IMR-90 (cell line): Measurements from ENCODE around the gene SLC35D3. TPM values are rescaled to one million over a fixed set of nuclear protein-coding genes. Genes with fewer than 3 reads are reported as not detected.

ENCODE experiments used
- ATAC-seq: fragments of 200-7000 bp; cut with Tn5 transposase; 2 replicates; pipeline ENCODE4 v1.9.1; 2020; ENCODE audit warnings: low read depth, mild to moderate bottlenecking, moderate library complexity
- BruUV-seq: library from RNA; stranded (reverse); fragments of 400-500 nt; replicated peaks from 2 replicates; lab custom pipeline; 2021; lab: Mats Ljungman, UMichigan
- CTCF ChIA-PET: fragments of 300-600 bp; formaldehyde crosslinking; extraction: SDS; loops from one replicate; lab custom pipeline; 2021; ENCODE audit warnings: antibody characterized with exemption; lab: Yijun Ruan, JAX
- POLR2A ChIA-PET: fragments of 300-600 bp; sonication (Branson Sonifier 250); formaldehyde crosslinking; loops from one replicate; lab custom pipeline; 2022; ENCODE audit warnings: antibody characterized with exemption; ENCODE audit not compliant: unreplicated experiment; lab: Charles Lee
- DNase-seq: peaks from one replicate; pipeline ENCODE4 v3.0.0; 2013
- H2AFZ ChIP-seq: replicated peaks from 2 replicates; pipeline ENCODE3; 2013; ENCODE audit warnings: low read length, mild to moderate bottlenecking; ENCODE audit not compliant: poor library complexity
- H2AK5ac ChIP-seq: 2 replicates; pipeline ENCODE4 v1.6.1; 2013; ENCODE audit warnings: low read depth, low read length, inconsistent platforms
- H2AK9ac ChIP-seq: replicated peaks from 2 replicates; pipeline ENCODE3; 2013; ENCODE audit warnings: mild to moderate bottlenecking, low read depth, low read length, moderate library complexity; ENCODE audit not compliant: poor library complexity
- H2BK120ac ChIP-seq: 2 replicates; pipeline ENCODE4 v1.6.1; 2013; ENCODE audit warnings: low read depth, low read length, inconsistent platforms
- H2BK15ac ChIP-seq: 3 replicates; pipeline ENCODE4 v1.6.1; 2013; ENCODE audit warnings: low read depth, low read length, inconsistent platforms
- H2BK20ac ChIP-seq: 2 replicates; pipeline ENCODE4 v1.6.1; 2013; ENCODE audit warnings: low read depth, mild to moderate bottlenecking, inconsistent platforms, low read length, moderate library complexity
- H2BK5ac ChIP-seq: 2 replicates; pipeline ENCODE4 v1.6.1; 2013; ENCODE audit warnings: mild to moderate bottlenecking, low read depth, low read length, inconsistent platforms; ENCODE audit not compliant: poor library complexity, severe bottlenecking
- H3K14ac ChIP-seq: replicated peaks from 2 replicates; pipeline ENCODE4 v1.6.1; 2013; ENCODE audit warnings: low read depth, low read length, inconsistent platforms
- H3K18ac ChIP-seq: 2 replicates; pipeline ENCODE4 v1.6.1; 2013; ENCODE audit warnings: low read depth, low read length, control low read depth
- H3K23ac ChIP-seq: 2 replicates; pipeline ENCODE4 v1.6.1; 2013; ENCODE audit warnings: low read depth, low read length, inconsistent platforms
- H3K27ac ChIP-seq: 2 replicates; pipeline ENCODE4 v1.5.1; 2013; ENCODE audit warnings: mild to moderate bottlenecking, control low read depth, low read length; ENCODE audit not compliant: insufficient read depth
- H3K27me3 ChIP-seq: 2 replicates; pipeline ENCODE4 v1.6.1; 2013; ENCODE audit warnings: low read length; ENCODE audit not compliant: control insufficient read depth, insufficient read depth
- H3K36me3 ChIP-seq: 2 replicates; pipeline ENCODE4 v1.6.1; 2013; ENCODE audit warnings: low read length, mixed read lengths; ENCODE audit not compliant: control insufficient read depth, insufficient read depth
- H3K4ac ChIP-seq: 2 replicates; pipeline ENCODE4 v1.6.1; 2013; ENCODE audit warnings: low read depth, low read length, inconsistent platforms
- H3K4me1 ChIP-seq: 2 replicates; pipeline ENCODE4 v1.6.1; 2013; ENCODE audit warnings: low read length, mixed read lengths; ENCODE audit not compliant: control insufficient read depth, insufficient read depth
- H3K4me2 ChIP-seq: 2 replicates; pipeline ENCODE4 v1.6.1; 2013; ENCODE audit warnings: low read depth, mild to moderate bottlenecking, control low read depth, low read length, moderate library complexity
- H3K4me3 ChIP-seq: 2 replicates; pipeline ENCODE4 v1.5.1; 2013; ENCODE audit warnings: low read depth, mild to moderate bottlenecking, control low read depth, low read length, moderate library complexity; ENCODE audit not compliant: insufficient read depth
- H3K56ac ChIP-seq: 2 replicates; pipeline ENCODE4 v1.6.1; 2013; ENCODE audit warnings: low read length, inconsistent platforms; ENCODE audit not compliant: insufficient read depth; ENCODE audit errors: extremely low read depth
- H3K79me1 ChIP-seq, 2 experiments: 2 replicates each; pipeline ENCODE4 v1.6.1; 2013; ENCODE audit warnings: low read length in 2 of 2, inconsistent platforms in 1 of 2, low read depth in 1 of 2
- H3K9ac ChIP-seq: 2 replicates; pipeline ENCODE4 v1.6.1; 2013; ENCODE audit warnings: low read depth, low read length, control low read depth
- H3K9me1 ChIP-seq: 2 replicates; pipeline ENCODE4 v1.6.1; 2013; ENCODE audit warnings: low read length, inconsistent platforms; ENCODE audit not compliant: insufficient read depth
- H3K9me3 ChIP-seq: 2 replicates; pipeline ENCODE4 v1.6.1; 2013; ENCODE audit warnings: low read length; ENCODE audit not compliant: control insufficient read depth, insufficient read depth
- H4K20me1 ChIP-seq: 2 replicates; pipeline ENCODE4 v1.6.1; 2013; ENCODE audit warnings: low read length, inconsistent platforms; ENCODE audit not compliant: insufficient read depth
- H4K5ac ChIP-seq: 2 replicates; pipeline ENCODE4 v1.6.1; 2013; ENCODE audit warnings: mild to moderate bottlenecking, low read depth, low read length, control low read depth
- H4K8ac ChIP-seq, 2 experiments: 2 replicates each; pipeline ENCODE4 v1.6.1; 2013; ENCODE audit warnings: low read depth in 2 of 2, low read length in 2 of 2, control low read depth in 1 of 2, inconsistent platforms in 1 of 2
- H4K91ac ChIP-seq: 2 replicates; pipeline ENCODE4 v1.6.1; 2013; ENCODE audit warnings: low read depth, low read length, inconsistent platforms; ENCODE audit not compliant: insufficient read depth
- BHLHE40 ChIP-seq: fragments of 150-350 bp; IDR thresholded peaks from 2 replicates; pipeline ENCODE4 v1.6.1; 2016; ENCODE audit warnings: mild to moderate bottlenecking, low read depth, low read length
- CEBPB ChIP-seq: IDR thresholded peaks from 2 replicates; pipeline ENCODE4 v1.6.1; 2012; ENCODE audit warnings: low read depth, low read length, improper control_type of control experiment
- CHD1 ChIP-seq: IDR thresholded peaks from 2 replicates; pipeline ENCODE4 v1.6.1; 2012; ENCODE audit warnings: low read depth, low read length, improper control_type of control experiment
- FOS ChIP-seq: fragments of 150-350 bp; IDR thresholded peaks from 2 replicates; pipeline ENCODE4 v1.6.1; 2016; ENCODE audit warnings: low read depth, low read length
- MAFK ChIP-seq: IDR thresholded peaks from 2 replicates; pipeline ENCODE4 v1.6.1; 2012; ENCODE audit warnings: low read depth, low read length, improper control_type of control experiment
- MAZ ChIP-seq: IDR thresholded peaks from 2 replicates; pipeline ENCODE4 v1.6.1; 2012; ENCODE audit warnings: low read depth, mild to moderate bottlenecking, low read length, improper control_type of control experiment, moderate library complexity, borderline replicate concordance
- MXI1 ChIP-seq: IDR thresholded peaks from 2 replicates; pipeline ENCODE4 v1.6.1; 2012; ENCODE audit warnings: low read depth, mild to moderate bottlenecking, low read length, moderate library complexity, borderline replicate concordance
- NFE2L2 ChIP-seq: fragments of 150-350 bp; IDR thresholded peaks from 2 replicates; pipeline ENCODE4 v1.6.1; 2016; ENCODE audit warnings: low read depth, mild to moderate bottlenecking, low read length
- POLR2A ChIP-seq: IDR thresholded peaks from 2 replicates; pipeline ENCODE4 v1.6.1; 2012; ENCODE audit warnings: mild to moderate bottlenecking, low read depth, low read length
- RAD21 ChIP-seq: IDR thresholded peaks from 2 replicates; pipeline ENCODE4 v1.6.1; 2012; ENCODE audit warnings: low read length, improper control_type of control experiment
- RCOR1 ChIP-seq: IDR thresholded peaks from 2 replicates; pipeline ENCODE4 v1.6.1; 2012; ENCODE audit warnings: mild to moderate bottlenecking, low read length, improper control_type of control experiment; ENCODE audit not compliant: insufficient replicate concordance
- RFX5 ChIP-seq: IDR thresholded peaks from 2 replicates; pipeline ENCODE4 v1.8.0; 2012; ENCODE audit warnings: low read depth, mild to moderate bottlenecking, low read length, moderate library complexity
- SMC3 ChIP-seq: fragments of 150-350 bp; IDR thresholded peaks from 2 replicates; pipeline ENCODE4 v1.6.1; 2016; ENCODE audit warnings: low read depth, mild to moderate bottlenecking, antibody characterized with exemption, low read length, moderate library complexity
- WGBS, 2 experiments: methylation state at CpG; one replicate each; pipeline versions ENCODE4 v1.1.5 to v1.1.7; 2013; ENCODE audit warnings: missing lambda C conversion rate in 2 of 2; ENCODE audit not compliant: insufficient read length in 1 of 2; ENCODE audit errors: extremely low coverage in 2 of 2; 5-methylcytosine and 5-hydroxymethylcytosine counted together
- dilution Hi-C: fragments of 300-500 bp; cut with HindIII; formaldehyde crosslinking; loops from one replicate; pipeline ENCODE4 v1.14.3; 2018; ENCODE audit warnings: low sequenced_read_pairs; ENCODE audit not compliant: unreplicated experiment
- in situ Hi-C: fragments of 300-500 bp; cut with MboI; formaldehyde crosslinking; loops from 3 replicates; pipeline ENCODE4 v1.14.3; 2019; ENCODE audit warnings: low sequenced_read_pairs, inconsistent platforms, mixed read lengths
- intact Hi-C: fragments of 100-400 bp; cut with micrococcal nuclease; formaldehyde crosslinking; loops from 2 replicates; pipeline ENCODE4 v1.10.0; 2022
- polyA plus RNA-seq, 3 experiments: library from polyadenylated mRNA; depleted of rRNA; stranded (reverse); fragments of >200 nt; gene quantifications; 2 replicates each; pipeline ENCODE4 v1.2.3, GENCODE V29; 2012; ENCODE audit warnings: low replicate concordance in 1 of 3
- total RNA-seq: library from RNA; depleted of rRNA; stranded (reverse); fragments of >200 nt; gene quantifications from 2 replicates; pipeline ENCODE4 v1.2.3, GENCODE V29; 2012
- TF ChIP-seq, protein P1 (sequence below): conservative IDR thresholded peaks from 2 replicates; pipeline ENCODE4 v1.5.1; 2012; ENCODE audit warnings: mild to moderate bottlenecking, low read depth, low read length, improper control_type of control experiment
- TF ChIP-seq, protein P2 (sequence below): fragments of 150-350 bp; IDR thresholded peaks from 2 replicates; pipeline ENCODE4 v1.6.1; 2017; ENCODE audit warnings: mild to moderate bottlenecking, antibody characterized with exemption, low read length, low read depth
- TF ChIP-seq, protein P3 (sequence below): fragments of 150-350 bp; IDR thresholded peaks from 2 replicates; pipeline ENCODE4 v1.6.1; 2016; ENCODE audit warnings: low read depth, mild to moderate bottlenecking, low read length, moderate library complexity, borderline replicate concordance

Gene SLC35D3
- total and polyA plus RNA-seq, 2 of the 4 experiments (the other 2 are of a cell fraction), result not detected

- no peak overlapping the region for H2BK120ac ChIP-seq
- no peaks in the 10 kb centered on the region for H3K9me1 ChIP-seq
- H3K23ac ChIP-seq, result no peak overlapping the region
- no peak overlapping the region for H3K56ac ChIP-seq
- DNase-seq (no peak), ATAC-seq (no peak)
- no peak overlapping the region for H3K18ac ChIP-seq
- no peaks in the 10 kb centered on the region for H4K20me1 ChIP-seq
- H4K8ac ChIP-seq, result no peak overlapping the region
- ChIA-PET CTCF (interaction anchor here (1.1 kb wide), 1 partner anchor 383 kb away, joined by 3 read pairs; no protein-coding TSS in a partner anchor), POLR2A (no interaction called here)
- H3K36me3 ChIP-seq, result 0 out of 2 replicates have a peak, but pooled peaks cover 1% of the 10 kb centered on the region
- no peak overlapping the region for H3K9ac ChIP-seq
- H3K27ac ChIP-seq, result no peak overlapping the region
- no peak overlapping the region for H2BK5ac ChIP-seq
- H2AK9ac ChIP-seq, result no peak overlapping the region
- no peak overlapping the region for H3K4me2 ChIP-seq
- no peaks in the 10 kb centered on the region for H3K9me3 ChIP-seq
- in situ Hi-C loops (no loop called here), intact Hi-C loops (no loop called here), dilution Hi-C loops (no loop called here)
- H3K4ac ChIP-seq, result no peak overlapping the region
- TF ChIP-seq CEBPB, result no peak
- no peak for TF ChIP-seq RCOR1
- TF ChIP-seq SMC3, result no peak
- no peak for TF ChIP-seq MAFK
- TF ChIP-seq MXI1, result no peak
- TF ChIP-seq, protein P1, sequence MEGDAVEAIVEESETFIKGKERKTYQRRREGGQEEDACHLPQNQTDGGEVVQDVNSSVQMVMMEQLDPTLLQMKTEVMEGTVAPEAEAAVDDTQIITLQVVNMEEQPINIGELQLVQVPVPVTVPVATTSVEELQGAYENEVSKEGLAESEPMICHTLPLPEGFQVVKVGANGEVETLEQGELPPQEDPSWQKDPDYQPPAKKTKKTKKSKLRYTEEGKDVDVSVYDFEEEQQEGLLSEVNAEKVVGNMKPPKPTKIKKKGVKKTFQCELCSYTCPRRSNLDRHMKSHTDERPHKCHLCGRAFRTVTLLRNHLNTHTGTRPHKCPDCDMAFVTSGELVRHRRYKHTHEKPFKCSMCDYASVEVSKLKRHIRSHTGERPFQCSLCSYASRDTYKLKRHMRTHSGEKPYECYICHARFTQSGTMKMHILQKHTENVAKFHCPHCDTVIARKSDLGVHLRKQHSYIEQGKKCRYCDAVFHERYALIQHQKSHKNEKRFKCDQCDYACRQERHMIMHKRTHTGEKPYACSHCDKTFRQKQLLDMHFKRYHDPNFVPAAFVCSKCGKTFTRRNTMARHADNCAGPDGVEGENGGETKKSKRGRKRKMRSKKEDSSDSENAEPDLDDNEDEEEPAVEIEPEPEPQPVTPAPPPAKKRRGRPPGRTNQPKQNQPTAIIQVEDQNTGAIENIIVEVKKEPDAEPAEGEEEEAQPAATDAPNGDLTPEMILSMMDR, result no peak
- TF ChIP-seq, protein P2, sequence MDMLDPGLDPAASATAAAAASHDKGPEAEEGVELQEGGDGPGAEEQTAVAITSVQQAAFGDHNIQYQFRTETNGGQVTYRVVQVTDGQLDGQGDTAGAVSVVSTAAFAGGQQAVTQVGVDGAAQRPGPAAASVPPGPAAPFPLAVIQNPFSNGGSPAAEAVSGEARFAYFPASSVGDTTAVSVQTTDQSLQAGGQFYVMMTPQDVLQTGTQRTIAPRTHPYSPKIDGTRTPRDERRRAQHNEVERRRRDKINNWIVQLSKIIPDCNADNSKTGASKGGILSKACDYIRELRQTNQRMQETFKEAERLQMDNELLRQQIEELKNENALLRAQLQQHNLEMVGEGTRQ, result no peak
- no peak for TF ChIP-seq RAD21
- TF ChIP-seq MAZ, result no peak
- TF ChIP-seq CHD1, result no peak
- TF ChIP-seq BHLHE40, result no peak
- TF ChIP-seq FOS, result no peak
- no peak for TF ChIP-seq RFX5
- TF ChIP-seq POLR2A, result no peak
- no peak for TF ChIP-seq NFE2L2
- TF ChIP-seq, protein P3, sequence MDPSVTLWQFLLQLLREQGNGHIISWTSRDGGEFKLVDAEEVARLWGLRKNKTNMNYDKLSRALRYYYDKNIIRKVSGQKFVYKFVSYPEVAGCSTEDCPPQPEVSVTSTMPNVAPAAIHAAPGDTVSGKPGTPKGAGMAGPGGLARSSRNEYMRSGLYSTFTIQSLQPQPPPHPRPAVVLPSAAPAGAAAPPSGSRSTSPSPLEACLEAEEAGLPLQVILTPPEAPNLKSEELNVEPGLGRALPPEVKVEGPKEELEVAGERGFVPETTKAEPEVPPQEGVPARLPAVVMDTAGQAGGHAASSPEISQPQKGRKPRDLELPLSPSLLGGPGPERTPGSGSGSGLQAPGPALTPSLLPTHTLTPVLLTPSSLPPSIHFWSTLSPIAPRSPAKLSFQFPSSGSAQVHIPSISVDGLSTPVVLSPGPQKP, result no peak
- no peak overlapping the region for H2BK15ac ChIP-seq
- no peak overlapping the region for H4K5ac ChIP-seq
- peaks cover 3% of the 10 kb centered on the region for H3K27me3 ChIP-seq
- H4K91ac ChIP-seq, result no peak overlapping the region
- H2BK20ac ChIP-seq, result no peak overlapping the region
- no peaks in the 10 kb centered on the region for H3K4me1 ChIP-seq
- BruUV-seq, result no TSS peak
- no peak overlapping the region for H2AK5ac ChIP-seq
- WGBS, 2 experiments, result no CpG with 5 or more reads among the region's 1 CpG
- no peak overlapping the region for H3K4me3 ChIP-seq
- H2AFZ ChIP-seq, result no peak overlapping the region
- H3K14ac ChIP-seq, result no peak overlapping the region
- H3K79me1 ChIP-seq, result no peaks in the 10 kb centered on the region
Observed at GRCh38 chr6:136914947-136915346, 7.2 kb upstream of the SLC35D3 start.
